Measurements from ENCODE around the gene TNRC6C. TPM values are rescaled to one million over a fixed set of nuclear protein-coding genes. Genes with fewer than 3 reads are reported as not detected.

Gene TNRC6C, protein sequence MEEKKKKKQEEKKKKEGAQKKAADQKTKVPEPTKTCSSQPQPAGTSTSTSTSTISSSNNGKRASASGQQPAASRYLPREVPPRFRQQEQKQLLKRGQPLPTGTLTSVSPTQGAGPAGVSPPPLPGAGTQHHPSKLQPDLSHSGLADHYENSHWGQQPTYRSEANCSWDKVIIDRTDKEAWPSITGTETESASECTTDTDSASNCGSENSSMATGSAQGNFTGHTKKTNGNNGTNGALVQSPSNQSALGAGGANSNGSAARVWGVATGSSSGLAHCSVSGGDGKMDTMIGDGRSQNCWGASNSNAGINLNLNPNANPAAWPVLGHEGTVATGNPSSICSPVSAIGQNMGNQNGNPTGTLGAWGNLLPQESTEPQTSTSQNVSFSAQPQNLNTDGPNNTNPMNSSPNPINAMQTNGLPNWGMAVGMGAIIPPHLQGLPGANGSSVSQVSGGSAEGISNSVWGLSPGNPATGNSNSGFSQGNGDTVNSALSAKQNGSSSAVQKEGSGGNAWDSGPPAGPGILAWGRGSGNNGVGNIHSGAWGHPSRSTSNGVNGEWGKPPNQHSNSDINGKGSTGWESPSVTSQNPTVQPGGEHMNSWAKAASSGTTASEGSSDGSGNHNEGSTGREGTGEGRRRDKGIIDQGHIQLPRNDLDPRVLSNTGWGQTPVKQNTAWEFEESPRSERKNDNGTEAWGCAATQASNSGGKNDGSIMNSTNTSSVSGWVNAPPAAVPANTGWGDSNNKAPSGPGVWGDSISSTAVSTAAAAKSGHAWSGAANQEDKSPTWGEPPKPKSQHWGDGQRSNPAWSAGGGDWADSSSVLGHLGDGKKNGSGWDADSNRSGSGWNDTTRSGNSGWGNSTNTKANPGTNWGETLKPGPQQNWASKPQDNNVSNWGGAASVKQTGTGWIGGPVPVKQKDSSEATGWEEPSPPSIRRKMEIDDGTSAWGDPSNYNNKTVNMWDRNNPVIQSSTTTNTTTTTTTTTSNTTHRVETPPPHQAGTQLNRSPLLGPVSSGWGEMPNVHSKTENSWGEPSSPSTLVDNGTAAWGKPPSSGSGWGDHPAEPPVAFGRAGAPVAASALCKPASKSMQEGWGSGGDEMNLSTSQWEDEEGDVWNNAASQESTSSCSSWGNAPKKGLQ (N-terminal part only)
- 10 to 100 TPM in 3 of 4 donors, 1 to 10 TPM in 1; 9.1 to 32.7 (median 14.3) TPM for total RNA-seq

DNA sequence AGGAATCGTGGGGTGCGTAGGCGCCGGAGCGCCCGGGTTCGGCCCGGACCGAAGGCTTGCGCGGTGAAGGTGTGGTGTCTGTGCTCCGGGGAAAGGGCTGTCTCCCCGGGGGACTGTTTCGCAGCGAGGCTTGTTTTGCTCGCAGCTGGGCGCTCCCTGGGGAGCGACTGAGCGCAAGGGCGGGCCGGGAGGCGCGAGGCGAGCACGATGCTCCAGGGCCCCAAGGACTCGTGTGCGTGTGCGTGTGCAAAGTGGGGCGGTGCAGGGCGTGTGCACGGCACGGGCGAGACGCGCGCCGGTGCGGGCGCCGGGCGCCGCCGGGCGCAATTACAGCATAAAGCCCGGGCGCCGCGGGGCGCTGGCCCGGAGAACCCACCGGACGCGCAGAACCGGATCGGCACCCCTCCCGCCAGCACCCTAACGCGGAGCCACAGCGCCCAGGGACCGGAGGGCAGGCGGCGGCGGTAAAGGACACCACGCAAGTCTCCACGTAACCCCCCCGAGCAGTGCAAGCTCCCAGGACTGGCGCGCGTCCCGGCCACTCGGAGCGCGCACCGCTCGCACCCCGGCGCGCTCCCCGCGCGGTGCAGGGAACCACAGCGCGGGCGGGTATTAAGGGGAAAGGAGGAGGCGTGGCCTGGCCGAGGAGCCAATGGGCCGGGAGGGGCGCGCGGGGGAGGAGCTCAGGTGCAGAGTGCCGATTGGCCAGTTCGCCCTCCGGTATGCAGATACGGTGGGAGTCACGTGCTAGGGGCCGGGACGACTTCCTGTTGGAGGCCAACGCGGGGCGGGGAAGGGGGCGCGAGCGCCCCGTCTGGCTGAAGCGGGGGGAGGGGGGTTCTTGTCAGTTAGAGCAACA lies at the start of gene TNRC6C:
TSS of gene TNRC6C (plus strand) at position 847 of the 859 bp plus-strand sequence. CDS start 45,504 bp downstream, outside the sequence.
- Histone ChIP-seq H3K27ac (peak within 1 kb of the TSS in 2 of 3 donors; percentile 24 to 49), H3K4me3 (replicated peaks in 1 of 3) (peak within 1 kb of the TSS; percentile 29 to 90 (median 79)), H3K4me1 (peaks cover 7 to 14% of the 10 kb centered on the region in 2 donors), H3K27me3 (no peaks in the 10 kb centered on the region), H3K36me3 (no peaks in the 10 kb centered on the region), H3K9me3 (no peaks in the 10 kb centered on the region)
- intact Hi-C loops (cut with DNase I) = no loop called here
- peak; percentile 100 for DNase-seq
- 0% methylated on average over 23 to 30 of the region's 105 CpGs for WGBS, 2 donors
- peak; percentile 100 for TF ChIP-seq POLR2A (IDR thresholded peaks at IDR 0.05)
- TF ChIP-seq, protein P1, sequence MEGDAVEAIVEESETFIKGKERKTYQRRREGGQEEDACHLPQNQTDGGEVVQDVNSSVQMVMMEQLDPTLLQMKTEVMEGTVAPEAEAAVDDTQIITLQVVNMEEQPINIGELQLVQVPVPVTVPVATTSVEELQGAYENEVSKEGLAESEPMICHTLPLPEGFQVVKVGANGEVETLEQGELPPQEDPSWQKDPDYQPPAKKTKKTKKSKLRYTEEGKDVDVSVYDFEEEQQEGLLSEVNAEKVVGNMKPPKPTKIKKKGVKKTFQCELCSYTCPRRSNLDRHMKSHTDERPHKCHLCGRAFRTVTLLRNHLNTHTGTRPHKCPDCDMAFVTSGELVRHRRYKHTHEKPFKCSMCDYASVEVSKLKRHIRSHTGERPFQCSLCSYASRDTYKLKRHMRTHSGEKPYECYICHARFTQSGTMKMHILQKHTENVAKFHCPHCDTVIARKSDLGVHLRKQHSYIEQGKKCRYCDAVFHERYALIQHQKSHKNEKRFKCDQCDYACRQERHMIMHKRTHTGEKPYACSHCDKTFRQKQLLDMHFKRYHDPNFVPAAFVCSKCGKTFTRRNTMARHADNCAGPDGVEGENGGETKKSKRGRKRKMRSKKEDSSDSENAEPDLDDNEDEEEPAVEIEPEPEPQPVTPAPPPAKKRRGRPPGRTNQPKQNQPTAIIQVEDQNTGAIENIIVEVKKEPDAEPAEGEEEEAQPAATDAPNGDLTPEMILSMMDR (IDR thresholded peaks at IDR 0.05) = peak in 1 of 6 experiments; percentile 8

DNA sequence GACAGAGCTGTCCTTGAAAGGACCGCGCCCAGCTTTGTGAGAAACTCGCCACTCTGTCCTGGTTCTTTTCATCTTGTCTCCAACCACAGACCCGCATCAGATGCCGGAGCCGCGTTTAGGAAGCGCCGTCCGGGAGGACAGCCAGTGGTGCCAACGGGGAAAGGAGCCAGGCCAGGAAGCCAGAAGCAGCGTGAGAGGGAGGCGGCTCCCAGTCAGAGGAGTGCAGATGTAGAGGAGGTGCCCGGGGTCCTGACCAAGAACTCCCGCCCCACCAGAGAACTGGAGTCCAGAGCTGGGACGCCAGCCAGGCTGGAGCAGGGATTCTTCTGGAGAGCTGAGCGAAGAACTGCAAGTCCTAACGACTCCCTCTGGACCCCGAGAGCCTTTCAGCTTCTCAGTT lies 49.3 kb upstream of the TNRC6C start:
- TF ChIP-seq, protein P1 (IDR thresholded peaks at IDR 0.05) = no peak
- no peak for TF ChIP-seq POLR2A (IDR thresholded peaks at IDR 0.05)
- DNase-seq = peak; percentile 41 to 44
- H3K27ac ChIP-seq = no peak overlapping the region
- intact Hi-C loops (cut with DNase I) = no loop called here
- no peak overlapping the region for H3K4me3 ChIP-seq (replicated peaks in 1 of 3)
- no peaks in the 10 kb centered on the region for H3K36me3 ChIP-seq
- H3K9me3 ChIP-seq = no peaks in the 10 kb centered on the region
- WGBS, 2 donors = 50 to 59% methylated on average over 18 to 19 of the region's 19 CpGs
- H3K27me3 ChIP-seq = no peaks in the 10 kb centered on the region
- H3K4me1 ChIP-seq = peaks cover under 1 to 2% of the 10 kb centered on the region in 2 donors

DNA sequence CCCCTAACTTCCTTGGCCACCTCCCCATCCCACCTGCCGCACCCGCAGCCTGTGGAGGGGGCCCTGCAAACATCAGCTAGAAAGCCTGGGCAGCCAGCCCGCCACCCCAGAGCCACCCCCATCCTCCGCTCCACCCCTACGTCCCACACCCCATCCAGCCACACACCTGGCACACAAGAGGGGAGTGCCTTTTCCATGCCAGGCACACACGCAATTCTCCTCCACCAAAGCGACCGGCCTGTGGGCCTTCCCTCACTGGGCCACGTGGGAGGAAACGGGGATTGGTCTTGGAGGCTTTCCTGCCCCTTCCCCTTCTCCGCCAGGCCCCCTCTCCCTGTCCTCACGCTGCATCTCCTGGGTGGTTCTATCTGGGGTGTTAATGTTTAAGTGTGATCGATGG lies 48.7 kb upstream of the TNRC6C start:
- DNase-seq = no peak
- no peaks in the 10 kb centered on the region for H3K9me3 ChIP-seq
- WGBS, 2 donors = 91 to 92% methylated on average over 13 of the region's 13 CpGs
- no peaks in the 10 kb centered on the region for H3K36me3 ChIP-seq
- no peak for TF ChIP-seq POLR2A (IDR thresholded peaks at IDR 0.05)
- TF ChIP-seq, protein P1 (IDR thresholded peaks at IDR 0.05) = no peak
- intact Hi-C loops (cut with DNase I) = no loop called here
- H3K4me3 ChIP-seq (replicated peaks in 1 of 3) = no peak overlapping the region
- no peaks in the 10 kb centered on the region for H3K27me3 ChIP-seq
- H3K27ac ChIP-seq = no peak overlapping the region
- peaks cover 4 to 6% of the 10 kb centered on the region in 2 donors for H3K4me1 ChIP-seq

DNA sequence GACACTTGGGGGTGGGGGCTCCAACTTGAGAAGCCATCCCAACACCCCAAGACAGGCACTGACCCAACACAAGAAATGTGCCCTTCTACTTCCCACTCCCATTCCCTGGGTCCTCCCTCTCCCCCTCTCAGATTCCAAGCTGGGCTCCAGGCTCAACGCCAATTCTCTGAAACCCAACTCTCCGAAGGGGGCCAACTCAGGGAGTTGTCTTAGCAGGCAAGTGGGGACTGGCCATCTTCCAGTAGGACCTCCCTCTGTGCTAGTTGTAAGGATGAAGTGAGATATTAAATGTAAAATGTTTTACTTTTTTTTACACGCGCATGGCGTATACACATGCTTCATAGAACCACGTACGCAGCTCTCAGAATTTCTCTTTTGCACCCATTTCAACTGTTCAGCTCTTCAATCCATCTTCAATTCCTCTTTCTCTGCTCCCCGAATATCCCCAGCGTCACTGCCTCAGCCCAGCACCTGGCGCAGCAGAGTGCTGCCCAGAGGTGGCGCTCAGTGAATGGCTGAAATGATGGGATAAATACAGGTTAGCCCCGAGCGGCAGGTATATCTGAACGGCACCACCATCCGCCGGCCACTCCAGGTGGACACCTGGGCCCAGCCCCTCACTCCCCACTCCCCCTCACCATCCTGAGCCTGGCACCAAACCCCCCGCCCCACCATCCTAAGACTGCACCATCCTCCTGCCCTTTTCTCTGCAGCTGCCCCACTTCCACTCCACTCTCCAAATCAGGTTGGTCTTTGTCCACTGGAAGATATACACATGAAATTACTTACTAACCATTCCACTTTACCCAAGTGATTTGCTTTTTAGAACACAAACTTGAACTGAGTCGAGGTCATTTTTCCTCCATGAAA lies 43.9 kb upstream of the TNRC6C start:
- peak; percentile 40 to 64 for DNase-seq

More for the DNA sequence above, 43.9 kb upstream of the TNRC6C start:
- Histone ChIP-seq H3K9me3 (no peaks in the 10 kb centered on the region), H3K27me3 (no peaks in the 10 kb centered on the region), H3K4me3 (replicated peaks in 1 of 3) (no peak overlapping the region), H3K36me3 (no peaks in the 10 kb centered on the region), H3K27ac (no peak overlapping the region), H3K4me1 (peaks cover 4 to 6% of the 10 kb centered on the region in 2 donors)
- intact Hi-C loops (cut with DNase I) = no loop called here
- TF ChIP-seq, protein P1 (IDR thresholded peaks at IDR 0.05) = peak in 4 of 6 experiments; percentile 17 to 39 (median 30)
- TF ChIP-seq POLR2A (IDR thresholded peaks at IDR 0.05) = no peak
- WGBS, 2 donors = 13 to 21% methylated on average over 18 of the region's 18 CpGs
